GM21447 (cell line): ENCODE results near the gene CT45A10.
"Not testable (repeated sequence)": the region's sequence is repeated elsewhere in the genome, so short reads cannot be mapped to it uniquely, and the experiment has no call there.

Experiments
- ATAC-seq: cut with Tn5 transposase; IDR thresholded peaks from one replicate; pipeline ENCODE4 v1.9.1; 2021; ENCODE audit not compliant: unreplicated experiment

CT45A10 gene, protein sequence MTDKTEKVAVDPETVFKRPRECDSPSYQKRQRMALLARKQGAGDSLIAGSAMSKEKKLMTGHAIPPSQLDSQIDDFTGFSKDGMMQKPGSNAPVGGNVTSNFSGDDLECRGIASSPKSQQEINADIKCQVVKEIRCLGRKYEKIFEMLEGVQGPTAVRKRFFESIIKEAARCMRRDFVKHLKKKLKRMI

DNA sequence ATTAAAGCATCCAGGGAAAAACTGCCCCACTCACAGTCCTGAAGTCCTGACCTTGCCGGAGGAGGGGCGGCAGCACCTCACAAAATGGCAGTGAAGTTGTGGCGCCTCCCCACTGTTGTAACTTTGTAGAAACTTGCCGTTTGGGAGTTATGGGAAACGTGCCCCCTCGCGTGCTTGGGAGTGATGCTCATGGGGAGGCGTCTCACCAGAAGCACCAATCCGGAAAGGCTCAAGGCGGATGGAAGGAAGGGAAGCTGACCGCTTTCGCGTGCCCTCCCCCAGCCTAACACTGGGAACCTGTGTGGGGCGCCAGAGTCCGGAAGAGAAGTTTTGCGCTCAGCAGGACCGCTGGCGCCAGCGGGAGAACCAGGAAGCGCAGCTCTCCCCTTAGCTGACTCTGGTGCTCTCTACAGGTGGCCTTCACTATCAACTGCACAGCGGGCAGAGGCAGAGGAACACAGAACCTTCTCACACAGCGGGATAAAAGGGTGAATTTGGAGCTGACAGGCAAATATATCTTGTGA lies at the start of gene CT45A10, which contains the start of gene SAGE1:
Gene CT45A10 (minus strand): TSS at position 151 of the 524 bp plus-strand sequence. CDS start 8,100 bp downstream, outside the sequence.
Gene SAGE1 (plus strand): TSS at position 423 of the 524 bp plus-strand sequence. CDS start 2,527 bp downstream, outside the sequence.
- ATAC-seq: no peak

- no peak for ATAC-seq
Observed at GRCh38 chrX:135931644-135932487, 38.6 kb upstream of the CT45A10 start.

DNA sequence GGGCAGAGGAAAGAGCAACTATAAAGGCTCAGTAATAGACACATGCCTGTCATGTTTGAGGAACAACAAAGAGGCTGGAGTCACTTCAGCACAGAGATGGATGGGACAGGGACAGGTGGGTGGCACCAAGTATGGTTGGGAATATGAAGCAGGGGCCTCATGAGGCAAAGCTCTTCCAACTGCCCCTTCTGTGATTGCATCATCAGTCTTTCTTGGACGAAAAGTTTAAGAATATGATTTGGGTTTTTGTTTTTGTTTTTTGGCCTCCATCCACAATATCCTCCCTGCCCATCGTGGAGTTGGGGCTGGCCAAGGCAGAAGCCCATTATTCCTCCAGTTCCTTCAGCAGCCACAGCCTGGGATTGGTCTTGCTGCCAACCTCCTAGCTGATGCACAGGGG lies 34.7 kb upstream of the CT45A10 start:
- no peak for ATAC-seq

DNA sequence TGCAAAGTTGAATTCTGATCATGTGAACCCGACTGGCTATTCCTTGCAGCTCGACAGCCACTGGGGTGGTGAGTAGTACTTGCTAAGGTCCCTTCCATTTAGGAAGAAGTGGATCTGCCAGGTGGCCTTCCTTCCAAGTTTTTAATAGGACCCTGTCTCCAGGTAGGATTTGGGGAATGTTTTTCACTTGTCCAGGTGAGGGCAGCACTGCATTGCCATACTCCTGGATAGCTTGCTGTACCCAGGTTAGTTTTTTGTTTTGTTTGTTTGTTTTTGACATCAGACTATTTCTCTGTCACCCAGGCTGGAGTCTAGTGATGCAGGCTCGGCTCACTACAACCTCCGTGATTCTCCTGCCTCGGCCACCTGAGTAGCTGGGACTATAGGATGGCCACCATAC lies 30.1 kb upstream of the CT45A10 start:
- no peak for ATAC-seq

DNA sequence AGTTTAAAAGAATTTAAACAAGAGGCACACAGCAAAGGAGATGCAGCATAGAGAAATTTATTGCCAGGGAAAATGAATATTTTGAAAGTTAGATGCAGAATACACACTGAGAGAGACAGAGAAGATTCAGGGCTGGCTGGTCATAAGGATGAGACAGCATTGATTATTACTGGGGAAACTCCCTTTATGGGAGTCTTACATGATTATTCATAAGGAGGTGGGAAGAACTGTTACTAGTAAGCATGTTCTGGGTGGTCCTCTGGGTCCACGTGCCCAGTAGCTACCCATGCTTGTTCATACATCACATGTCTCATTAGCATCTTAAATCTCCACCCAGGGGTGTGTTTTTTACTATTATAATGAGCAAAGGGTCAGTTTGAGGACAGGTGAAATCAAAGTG lies 27.3 kb upstream of the CT45A10 start:
- not testable (repeated sequence) for ATAC-seq

- no peak for ATAC-seq
Observed at GRCh38 chrX:135914404-135914803, 21.2 kb upstream of the CT45A10 start.

- no peak for ATAC-seq
Observed at GRCh38 chrX:135910251-135910650, 17.0 kb upstream of the CT45A10 start.

- no peak for ATAC-seq
Observed at GRCh38 chrX:135892781-135893180, 463 bp downstream of the CT45A10 start.

DNA sequence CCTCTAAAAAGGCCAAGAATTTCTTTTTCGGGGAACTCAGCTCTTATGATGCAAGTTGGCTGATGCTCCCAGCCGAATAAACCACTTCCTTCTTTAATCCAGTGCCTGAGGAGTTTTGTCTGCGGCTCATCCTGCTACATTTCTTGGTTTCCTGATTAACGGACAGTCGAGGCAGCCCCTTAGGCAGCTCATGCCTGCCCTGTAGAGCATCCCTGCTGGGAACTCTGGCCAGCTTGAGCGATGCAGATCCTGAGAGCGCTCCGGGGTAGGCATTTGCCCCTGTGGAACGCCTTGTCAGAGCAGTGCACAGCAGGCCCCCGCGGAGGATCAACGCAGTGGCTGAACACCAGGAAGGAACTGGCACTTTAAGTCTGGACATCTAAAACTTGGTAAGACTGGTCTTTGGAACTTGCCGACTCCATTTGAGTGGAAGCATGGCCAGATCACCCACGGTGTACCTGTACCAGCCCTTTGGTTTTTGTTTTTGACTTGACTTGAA lies 3.1 kb downstream of the CT45A10 start:
- no peak for ATAC-seq

DNA sequence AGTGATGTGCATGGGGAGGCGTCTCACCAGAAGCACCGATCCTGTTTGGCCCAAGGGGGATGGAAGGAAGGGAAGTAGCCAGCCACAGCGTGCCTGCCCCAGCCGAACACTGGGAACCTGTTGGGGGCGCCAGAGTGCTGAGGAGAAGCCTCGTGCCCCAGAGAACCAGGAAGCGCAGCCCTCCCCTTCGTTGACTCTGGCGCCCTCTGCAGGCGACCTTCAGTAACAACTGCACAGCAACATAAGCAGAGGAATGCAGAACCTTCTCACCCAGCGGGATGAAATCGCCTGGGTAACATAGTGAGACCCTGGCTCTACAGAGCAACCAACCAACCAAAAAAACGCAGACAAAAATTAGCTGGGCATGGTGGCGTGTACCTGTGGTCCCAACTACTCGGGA lies 4.3 kb downstream of the CT45A10 start:
- not testable (repeated sequence) for ATAC-seq

DNA sequence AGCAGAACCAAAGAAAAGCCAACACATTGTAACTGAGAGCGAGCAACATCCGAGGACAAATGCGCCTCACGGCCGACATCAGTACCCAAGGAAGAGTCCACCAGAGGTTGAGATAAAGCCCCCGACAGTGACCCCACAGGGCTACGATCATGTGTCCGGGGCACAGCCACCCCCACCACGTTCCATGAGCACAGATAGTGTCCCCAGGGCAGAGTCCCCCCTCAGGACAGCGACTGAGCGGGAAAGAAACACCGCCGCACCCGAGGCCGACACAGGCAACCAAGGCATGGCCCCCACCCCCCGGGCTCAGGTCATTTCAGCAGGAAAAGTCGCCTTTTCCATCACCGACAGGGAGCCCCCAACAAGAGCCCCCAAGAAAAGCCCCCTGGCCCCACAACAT lies 5.0 kb downstream of the CT45A10 start:
- not testable (repeated sequence) for ATAC-seq

DNA sequence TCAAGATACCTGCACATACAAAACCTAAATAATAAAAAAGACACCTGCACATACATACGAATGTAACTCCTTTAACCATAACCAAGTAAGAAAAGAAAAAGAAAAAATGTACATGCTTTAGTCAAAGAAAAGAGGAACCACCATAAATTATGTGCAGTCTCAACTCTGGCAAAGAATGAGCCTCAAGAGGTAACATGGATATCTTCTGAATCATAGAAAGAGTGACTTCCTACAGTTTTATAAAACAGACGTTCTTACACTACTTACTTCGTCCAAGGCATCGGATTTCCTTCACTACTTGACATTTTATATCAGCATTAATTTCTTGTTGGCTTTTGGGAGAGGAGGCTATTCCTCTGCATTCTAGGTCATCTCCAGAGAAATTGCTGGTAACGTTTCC lies 10.5 kb downstream of the CT45A10 start:
- not testable (repeated sequence) for ATAC-seq

DNA sequence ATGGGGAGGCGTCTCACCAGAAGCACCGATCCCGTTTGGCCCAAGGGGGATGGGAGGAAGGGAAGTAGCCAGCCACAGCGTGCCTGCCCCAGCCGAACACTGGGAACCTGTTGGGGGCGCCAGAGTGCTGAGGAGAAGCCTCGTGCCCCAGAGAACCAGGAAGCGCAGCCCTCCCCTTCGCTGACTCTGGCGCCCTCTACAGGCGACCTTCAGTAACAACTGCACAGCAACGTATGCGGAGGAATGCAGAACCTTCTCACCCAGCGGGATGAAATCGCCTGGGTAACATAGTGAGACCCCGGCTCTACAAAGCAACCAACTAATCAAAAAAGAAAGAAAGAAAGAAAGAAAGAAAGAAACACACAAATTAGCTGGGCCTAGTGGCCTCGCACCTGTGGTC lies 21.5 kb downstream of the CT45A10 start, which contains the start of gene CT45A9:
Gene CT45A9 (minus strand): TSS at position 101 of the 400 bp plus-strand sequence. CDS start 3,751 bp downstream, outside the sequence.
- not testable (repeated sequence) for ATAC-seq

GRCh38 chrX:135854438-135854837 lies 38.8 kb downstream of the CT45A10 start, which contains the start of gene CT45A8:
CT45A8 (minus strand) TSS chrX:135854538; CDS start chrX:135850783, 3,755 bp downstream.
- ATAC-seq: not testable (repeated sequence)

- not testable (repeated sequence) for ATAC-seq
Observed at GRCh38 chrX:135837180-135837579, 56.1 kb downstream of the CT45A10 start, which contains the start of gene CT45A7. CT45A7 (minus strand) TSS chrX:135837280; CDS start chrX:135833533, 3,747 bp downstream.
